GM18520 (cell line): Measurements from ENCODE around the gene KRTAP20-4.

Source experiments
- ATAC-seq: cut with Tn5 transposase; IDR thresholded peaks from one replicate; pipeline ENCODE4 v1.9.1; 2021; ENCODE audit not compliant: unreplicated experiment

The KRTAP20-4 gene

GRCh38 chr21:30646904-30647414, 26.5 kb downstream of the KRTAP20-4 start:
- ATAC-seq: no peak

GRCh38 chr21:30652891-30653290, 32.5 kb downstream of the KRTAP20-4 start:
- ATAC-seq: no peak

- ATAC-seq: no peak
These were observed 48.3 kb downstream of the KRTAP20-4 start for GRCh38 chr21:30668776-30669175.
